Activated T-helper 1 cell treated with anti-CD3 and anti-CD28 coated beads, Interleukin-12 subunit alpha, Interleukin-12 subunit beta, Interleukin-2, Interleukin-4 antibody, amounts not matched to agents 30 ng/mL and 10 ng/mL and 1 ng/mL, durations not matched to agents 14 hours and 24 hours and 36 hours (primary cell): ENCODE data around the gene BCAS3. TPM values are rescaled to one million over a fixed set of nuclear protein-coding genes. Genes with fewer than 3 reads are reported as not detected.

Source experiments
- DNase-seq: peaks from one replicate; pipeline ENCODE4 v3.0.0; 2021; ENCODE audit warnings: low spot score
- H3K27ac Mint-ChIP-seq: one replicate; pipeline ENCODE4 v1.8.0; 2021; ENCODE audit warnings: mild to moderate bottlenecking, mixed read lengths
- H3K27me3 Mint-ChIP-seq: one replicate; pipeline ENCODE4 v1.8.0; 2022; ENCODE audit warnings: mild to moderate bottlenecking, moderate library complexity, mixed read lengths; ENCODE audit not compliant: insufficient read depth
- H3K36me3 Mint-ChIP-seq: one replicate; pipeline ENCODE4 v1.8.0; 2021; ENCODE audit warnings: low read depth, mixed read lengths
- H3K4me1 Mint-ChIP-seq: one replicate; pipeline ENCODE4 v1.8.0; 2021; ENCODE audit warnings: low read depth, mixed read lengths
- H3K4me3 Mint-ChIP-seq: one replicate; pipeline ENCODE4 v1.8.0; 2021; ENCODE audit warnings: mild to moderate bottlenecking, moderate library complexity, mixed read lengths
- H3K9me3 Mint-ChIP-seq: one replicate; pipeline ENCODE4 v1.8.0; 2021; ENCODE audit warnings: mixed read lengths
- intact Hi-C: fragments of 100-400 bp; cut with micrococcal nuclease; formaldehyde crosslinking; loops from one replicate; pipeline ENCODE4 v1.15.1; 2024
- total RNA-seq: library from RNA; stranded (reverse); gene quantifications from 2 replicates; pipeline ENCODE4 v1.2.3, GENCODE V29; 2022

Gene BCAS3
- total RNA-seq, 1 donor from 2014 or later = 8.3 TPM

GRCh38 chr17:61091096-61091495 lies 413.4 kb downstream of the BCAS3 start:
- Mint-ChIP-seq H3K9me3 (peaks cover 16% of the 10 kb centered on the region), H3K27ac (no peak overlapping the region), H3K36me3 (no peaks in the 10 kb centered on the region), H3K4me3 (no peak overlapping the region), H3K4me1 (no peaks in the 10 kb centered on the region), H3K27me3 (no peaks in the 10 kb centered on the region)
- DNase-seq = no peak
- intact Hi-C loops = no loop called here

GRCh38 chr17:61097781-61098180 lies 420.1 kb downstream of the BCAS3 start:
- peaks cover 1% of the 10 kb centered on the region for H3K36me3 Mint-ChIP-seq
- H3K4me1 Mint-ChIP-seq = no peaks in the 10 kb centered on the region
- DNase-seq = no peak
- intact Hi-C loops = no loop called here
- H3K27me3 Mint-ChIP-seq = peaks cover 4% of the 10 kb centered on the region
- H3K27ac Mint-ChIP-seq = no peak overlapping the region
- H3K9me3 Mint-ChIP-seq = no peaks in the 10 kb centered on the region
- no peak overlapping the region for H3K4me3 Mint-ChIP-seq

DNA sequence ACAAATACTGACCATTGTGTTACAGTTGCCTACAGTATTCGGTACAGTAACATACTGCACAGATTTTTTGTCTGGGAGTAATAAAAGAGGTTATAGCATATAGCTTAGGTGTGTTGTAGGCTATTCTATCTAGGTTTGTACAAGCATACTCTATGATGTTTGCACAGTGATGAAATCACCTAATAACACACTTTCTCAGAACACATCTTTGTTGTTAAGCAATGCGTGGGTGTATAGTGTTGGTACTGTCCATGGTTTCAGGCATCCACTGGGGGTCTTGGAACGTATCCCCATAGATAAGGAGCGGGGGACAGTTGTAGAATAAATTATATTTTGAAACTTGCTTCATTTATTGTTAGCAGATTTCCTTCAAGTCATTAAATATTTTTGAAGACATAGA lies 428.7 kb downstream of the BCAS3 start:
- no peak for DNase-seq
- Mint-ChIP-seq H3K9me3 (peaks cover 7% of the 10 kb centered on the region), H3K27ac (no peak overlapping the region), H3K4me3 (no peak overlapping the region), H3K36me3 (peaks cover 2% of the 10 kb centered on the region), H3K27me3 (no peaks in the 10 kb centered on the region), H3K4me1 (no peaks in the 10 kb centered on the region)
- intact Hi-C loops = no loop called here

DNA sequence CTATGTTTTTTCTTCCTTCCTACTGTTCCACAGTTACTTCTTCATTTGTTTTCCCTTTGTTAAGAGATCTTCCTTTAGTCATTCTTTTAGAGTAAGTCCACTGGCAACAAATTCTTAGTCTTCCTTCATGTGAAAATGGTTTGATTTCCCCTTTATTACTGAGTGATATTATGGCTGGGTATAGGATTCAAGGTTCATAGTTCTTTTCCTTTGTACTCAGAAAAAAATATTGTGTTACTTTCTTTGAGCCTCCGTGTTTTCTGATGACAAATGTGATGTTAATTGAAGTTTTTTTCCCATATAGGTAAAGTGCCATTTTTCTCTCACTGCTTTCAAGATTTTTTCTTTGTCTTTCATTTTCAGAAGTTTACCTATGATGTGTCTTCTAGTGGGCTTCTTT lies 438.9 kb downstream of the BCAS3 start:
- intact Hi-C loops = no loop called here
- Mint-ChIP-seq H3K27ac (no peak overlapping the region), H3K9me3 (peaks cover 14% of the 10 kb centered on the region), H3K4me1 (peaks cover 6% of the 10 kb centered on the region), H3K36me3 (peaks cover 1% of the 10 kb centered on the region), H3K27me3 (no peaks in the 10 kb centered on the region), H3K4me3 (no peak overlapping the region)
- DNase-seq = no peak

GRCh38 chr17:61117983-61118382 lies 440.3 kb downstream of the BCAS3 start:
- Mint-ChIP-seq H3K4me1 (peaks cover 6% of the 10 kb centered on the region), H3K27ac (no peak overlapping the region), H3K27me3 (no peaks in the 10 kb centered on the region), H3K4me3 (no peak overlapping the region), H3K36me3 (peaks cover 1% of the 10 kb centered on the region), H3K9me3 (peaks cover 14% of the 10 kb centered on the region)
- intact Hi-C loops = no loop called here
- DNase-seq = no peak

DNA sequence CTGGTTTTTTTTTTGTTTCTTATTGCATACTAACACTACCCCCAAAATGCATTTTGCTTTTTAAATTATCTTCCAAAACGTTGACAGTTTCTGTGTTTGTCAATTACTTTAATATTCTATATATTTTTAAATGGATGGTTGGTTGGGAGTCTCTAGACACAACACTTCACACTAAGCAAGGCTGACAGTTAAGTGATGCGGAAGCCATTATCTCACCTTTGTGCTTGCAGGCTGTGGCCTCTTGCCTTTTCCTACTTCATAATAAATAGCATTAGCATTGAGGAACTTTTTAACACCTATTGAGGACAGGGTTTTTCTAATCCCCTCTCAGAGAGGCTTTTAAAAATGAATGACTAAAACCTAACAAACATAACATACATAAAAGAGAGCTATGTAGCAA lies 441.2 kb downstream of the BCAS3 start:
- H3K27ac Mint-ChIP-seq = no peak overlapping the region
- intact Hi-C loops = no loop called here
- no peak overlapping the region for H3K4me3 Mint-ChIP-seq
- H3K9me3 Mint-ChIP-seq = peaks cover 14% of the 10 kb centered on the region
- no peaks in the 10 kb centered on the region for H3K27me3 Mint-ChIP-seq
- DNase-seq = no peak
- H3K36me3 Mint-ChIP-seq = peaks cover 1% of the 10 kb centered on the region
- H3K4me1 Mint-ChIP-seq = peaks cover 6% of the 10 kb centered on the region

DNA sequence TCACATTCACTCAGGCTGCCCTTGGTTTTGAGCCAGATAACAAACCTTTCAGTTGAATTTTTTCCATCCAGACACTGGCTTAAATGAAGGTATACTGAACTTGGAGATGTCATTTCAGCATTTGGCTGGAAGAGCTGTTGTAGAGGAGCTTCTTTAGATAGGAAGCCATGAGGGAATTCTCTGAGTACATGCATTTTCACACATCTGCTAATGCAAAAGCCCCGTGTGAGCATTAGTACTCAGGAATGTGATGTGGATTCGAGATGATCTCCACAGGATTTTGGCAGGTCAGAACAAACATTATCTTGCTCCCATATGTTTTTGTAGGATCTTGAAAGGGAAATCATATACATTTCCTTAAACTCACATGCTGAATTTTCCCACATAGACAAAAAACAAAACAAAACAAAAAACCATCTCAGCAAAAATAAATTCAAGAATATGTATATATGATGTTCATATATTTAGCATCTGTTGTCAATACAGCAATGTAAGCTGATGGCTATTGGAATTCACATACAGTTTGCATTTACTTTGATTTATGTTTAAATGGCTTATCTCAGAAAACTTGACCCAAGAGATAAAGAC lies 444.8 kb downstream of the BCAS3 start:
- Mint-ChIP-seq H3K27ac (no peak overlapping the region), H3K9me3 (peaks cover 5% of the 10 kb centered on the region), H3K36me3 (peaks cover 1% of the 10 kb centered on the region), H3K4me3 (no peak overlapping the region), H3K27me3 (peaks cover 6% of the 10 kb centered on the region), H3K4me1 (peaks cover 6% of the 10 kb centered on the region)
- intact Hi-C loops = no loop called here
- DNase-seq = no peak

DNA sequence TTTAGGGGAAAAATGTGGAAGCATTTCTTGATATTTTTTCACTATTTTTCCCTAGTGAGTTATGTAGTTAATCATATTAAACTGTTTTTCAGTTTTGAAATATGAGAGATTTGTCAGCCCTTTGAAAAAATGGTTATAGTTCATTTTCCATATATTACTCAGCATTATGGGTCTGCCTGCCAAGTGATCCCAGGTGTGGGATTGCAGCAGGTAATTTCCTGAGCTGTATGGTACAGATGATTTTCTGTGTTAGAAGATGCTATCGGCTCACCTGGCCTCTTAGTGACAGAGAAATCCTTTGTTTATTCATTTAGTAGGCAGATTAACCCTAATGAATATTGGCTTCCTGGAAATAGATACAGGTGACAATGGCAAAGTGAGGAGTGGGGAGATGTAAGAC lies 446.9 kb downstream of the BCAS3 start:
- H3K4me1 Mint-ChIP-seq = peaks cover 10% of the 10 kb centered on the region
- no peak for DNase-seq
- no peak overlapping the region for H3K4me3 Mint-ChIP-seq
- H3K9me3 Mint-ChIP-seq = no peaks in the 10 kb centered on the region
- H3K27me3 Mint-ChIP-seq = peaks cover 6% of the 10 kb centered on the region
- H3K36me3 Mint-ChIP-seq = no peaks in the 10 kb centered on the region
- H3K27ac Mint-ChIP-seq = no peak overlapping the region
- intact Hi-C loops = no loop called here

- no peak overlapping the region for H3K27ac Mint-ChIP-seq
- intact Hi-C loops = no loop called here
- H3K27me3 Mint-ChIP-seq = peaks cover 11% of the 10 kb centered on the region
- H3K36me3 Mint-ChIP-seq = no peaks in the 10 kb centered on the region
- H3K9me3 Mint-ChIP-seq = no peaks in the 10 kb centered on the region
- peaks cover 11% of the 10 kb centered on the region for H3K4me1 Mint-ChIP-seq
- no peak overlapping the region for H3K4me3 Mint-ChIP-seq
- no peak for DNase-seq
Measured at GRCh38 chr17:61126473-61127249, 449.0 kb downstream of the BCAS3 start.

DNA sequence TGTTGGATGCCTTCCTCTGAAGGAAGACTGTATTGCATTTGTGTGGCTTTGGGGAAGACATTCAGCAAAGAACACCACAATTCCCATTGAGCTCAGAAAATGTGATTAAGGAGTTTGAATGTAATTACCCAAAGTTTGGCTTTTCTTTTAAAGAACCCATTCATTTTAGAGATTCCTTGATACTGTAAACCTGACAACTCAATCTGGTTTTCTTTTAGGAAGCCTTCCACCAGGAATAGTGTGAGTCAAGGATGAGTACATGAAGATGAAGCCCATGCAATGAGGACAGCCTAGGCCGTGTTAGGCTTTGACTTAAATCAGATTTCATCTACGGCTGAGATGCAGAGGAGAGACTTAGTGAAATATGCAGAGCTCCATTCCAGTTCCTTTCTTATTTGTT lies 450.3 kb downstream of the BCAS3 start:
- no peak for DNase-seq
- Mint-ChIP-seq H3K27me3 (peaks cover 12% of the 10 kb centered on the region), H3K4me1 (peaks cover 11% of the 10 kb centered on the region), H3K27ac (no peak overlapping the region), H3K36me3 (no peaks in the 10 kb centered on the region), H3K4me3 (no peak overlapping the region), H3K9me3 (no peaks in the 10 kb centered on the region)
- intact Hi-C loops = no loop called here

- peaks cover 12% of the 10 kb centered on the region for H3K27me3 Mint-ChIP-seq
- H3K4me3 Mint-ChIP-seq = no peak overlapping the region
- peaks cover 11% of the 10 kb centered on the region for H3K4me1 Mint-ChIP-seq
- DNase-seq = no peak
- no peak overlapping the region for H3K27ac Mint-ChIP-seq
- H3K9me3 Mint-ChIP-seq = no peaks in the 10 kb centered on the region
- intact Hi-C loops = no loop called here
- no peaks in the 10 kb centered on the region for H3K36me3 Mint-ChIP-seq
Measured at GRCh38 chr17:61128661-61129115, 451.0 kb downstream of the BCAS3 start.

DNA sequence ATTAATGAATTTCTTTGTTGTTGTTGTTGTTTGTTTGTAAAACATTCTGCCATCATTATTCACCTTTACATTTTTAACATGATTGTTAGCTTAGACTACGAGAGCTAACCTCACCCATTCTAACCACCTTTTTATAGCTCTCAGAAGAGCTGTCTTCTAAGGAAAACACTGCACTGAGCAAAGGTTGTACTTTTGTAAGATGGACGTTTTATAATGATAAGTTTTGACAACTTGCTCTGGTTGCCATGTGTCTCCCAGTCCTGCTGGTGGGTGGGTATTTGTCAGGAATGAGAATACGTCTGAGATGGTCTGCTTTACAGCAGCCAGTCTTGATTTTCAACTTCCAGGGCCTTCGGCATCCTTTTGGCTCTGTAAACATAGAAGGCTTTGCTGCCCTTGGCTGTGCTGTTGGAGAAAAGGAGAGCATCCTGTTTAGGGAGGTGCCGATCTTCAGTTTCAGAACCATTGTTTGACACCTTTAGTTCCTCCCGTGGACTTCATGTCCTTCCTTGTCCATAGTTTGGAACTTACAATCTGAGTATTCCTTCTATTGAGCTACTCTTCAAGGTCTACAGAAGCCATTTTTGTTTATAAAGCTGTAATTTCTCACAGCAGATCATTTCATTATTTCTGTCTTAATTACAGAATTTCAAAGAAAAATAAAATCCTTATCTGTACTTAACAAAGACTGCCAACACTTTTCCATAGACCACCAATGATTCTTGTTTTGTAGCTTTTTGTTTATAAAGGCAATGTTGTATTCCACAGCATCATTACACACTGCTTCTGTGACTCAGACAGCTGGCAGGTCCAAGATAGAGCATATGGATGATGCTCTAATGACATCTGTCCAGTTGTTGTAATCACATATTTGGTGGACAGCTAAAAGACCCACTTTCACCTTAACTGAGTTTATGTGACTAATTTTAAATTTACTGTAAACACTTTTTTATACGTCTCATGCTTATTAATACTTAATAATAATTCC lies 451.9 kb downstream of the BCAS3 start:
- Mint-ChIP-seq H3K9me3 (no peaks in the 10 kb centered on the region), H3K4me1 (peaks cover 11% of the 10 kb centered on the region), H3K27ac (no peak overlapping the region), H3K4me3 (no peak overlapping the region), H3K27me3 (peaks cover 12% of the 10 kb centered on the region), H3K36me3 (no peaks in the 10 kb centered on the region)
- intact Hi-C loops = no loop called here
- DNase-seq = no peak

DNA sequence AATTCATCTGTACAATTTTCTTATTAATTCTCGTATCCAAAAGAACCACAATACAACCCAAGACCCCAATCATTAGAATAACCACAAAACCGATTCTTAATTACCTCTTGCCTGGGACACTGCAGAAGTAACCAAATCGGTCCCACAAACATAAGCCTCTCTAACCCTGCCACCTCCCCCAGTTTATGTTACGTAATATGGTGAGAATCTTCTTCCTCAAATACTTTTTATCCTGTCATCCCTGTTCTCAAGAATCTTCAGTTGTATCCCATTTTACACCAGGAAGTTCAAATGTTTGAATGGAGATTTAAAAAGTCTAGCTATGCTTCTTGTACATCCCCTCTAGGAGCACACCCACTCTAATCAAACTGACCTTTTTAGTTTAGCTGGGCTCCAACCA lies 452.7 kb downstream of the BCAS3 start:
- Mint-ChIP-seq H3K36me3 (no peaks in the 10 kb centered on the region), H3K27me3 (peaks cover 12% of the 10 kb centered on the region), H3K27ac (no peak overlapping the region), H3K4me1 (peaks cover 11% of the 10 kb centered on the region), H3K4me3 (no peak overlapping the region), H3K9me3 (no peaks in the 10 kb centered on the region)
- intact Hi-C loops = no loop called here
- no peak for DNase-seq
